Measurements from ENCODE around the gene CDX1.

DNA sequence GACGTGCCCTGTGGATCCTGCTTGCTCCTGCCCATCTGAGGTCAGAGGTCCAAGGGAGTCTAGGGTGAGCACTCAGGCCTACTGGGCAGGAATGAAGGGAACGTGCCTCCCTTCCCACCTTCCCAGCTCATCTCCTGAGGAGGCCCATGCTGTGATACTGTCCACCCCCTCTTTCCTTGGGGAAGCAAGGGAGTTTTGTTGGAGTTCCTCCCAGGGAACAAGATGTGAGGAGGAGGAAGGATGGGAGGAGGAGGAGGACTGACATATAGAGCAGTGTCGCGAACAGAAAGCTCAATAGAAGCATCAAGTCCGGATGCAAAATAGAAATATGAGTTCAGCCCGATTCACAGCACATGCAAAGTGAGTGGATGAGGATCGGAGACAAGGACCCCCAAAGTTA is 64.3 kb downstream of the CDX1 start:
- TF ChIP-seq POLR2A (IDR thresholded peaks at IDR 0.05), result no peak
- TF ChIP-seq, protein P1, sequence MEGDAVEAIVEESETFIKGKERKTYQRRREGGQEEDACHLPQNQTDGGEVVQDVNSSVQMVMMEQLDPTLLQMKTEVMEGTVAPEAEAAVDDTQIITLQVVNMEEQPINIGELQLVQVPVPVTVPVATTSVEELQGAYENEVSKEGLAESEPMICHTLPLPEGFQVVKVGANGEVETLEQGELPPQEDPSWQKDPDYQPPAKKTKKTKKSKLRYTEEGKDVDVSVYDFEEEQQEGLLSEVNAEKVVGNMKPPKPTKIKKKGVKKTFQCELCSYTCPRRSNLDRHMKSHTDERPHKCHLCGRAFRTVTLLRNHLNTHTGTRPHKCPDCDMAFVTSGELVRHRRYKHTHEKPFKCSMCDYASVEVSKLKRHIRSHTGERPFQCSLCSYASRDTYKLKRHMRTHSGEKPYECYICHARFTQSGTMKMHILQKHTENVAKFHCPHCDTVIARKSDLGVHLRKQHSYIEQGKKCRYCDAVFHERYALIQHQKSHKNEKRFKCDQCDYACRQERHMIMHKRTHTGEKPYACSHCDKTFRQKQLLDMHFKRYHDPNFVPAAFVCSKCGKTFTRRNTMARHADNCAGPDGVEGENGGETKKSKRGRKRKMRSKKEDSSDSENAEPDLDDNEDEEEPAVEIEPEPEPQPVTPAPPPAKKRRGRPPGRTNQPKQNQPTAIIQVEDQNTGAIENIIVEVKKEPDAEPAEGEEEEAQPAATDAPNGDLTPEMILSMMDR (IDR thresholded peaks at IDR 0.05), result no peak
